Body of pancreas (tissue), 4 donors: Measurements from ENCODE around the gene DEDD2. TPM values are rescaled to one million over a fixed set of nuclear protein-coding genes. Genes with fewer than 3 reads are reported as not detected.

Experiments used
- ATAC-seq: fragments of 150-250 bp; one replicate; pipeline ENCODE4 v1.9.1; 2016
- DNase-seq, 4 donors: peaks; one replicate each; pipeline ENCODE4 v3.0.0-alpha.2; 2019
- H3K27ac ChIP-seq, 4 donors: fragments of 200-600 bp; sonication (generic); 1 replicate in 3 of 4; 2 replicates in 1 of 4; pipeline versions ENCODE4 v1.5.1 to v1.6.1; 2016 to 2019; ENCODE audit warnings: mild to moderate bottlenecking in 1 of 4, mixed read lengths in 1 of 4, moderate library complexity in 1 of 4
- H3K27me3 ChIP-seq, 2 donors: fragments of 200-600 bp; sonication (generic); one replicate each; pipeline ENCODE4 v1.6.0; 2016; ENCODE audit warnings: mild to moderate bottlenecking in 1 of 2
- H3K36me3 ChIP-seq, 2 donors: fragments of 200-600 bp; sonication (generic); replicated peaks in 1 of 2; 2 replicates each; pipeline ENCODE4 v1.5.1; 2016; ENCODE audit warnings: low read depth in 2 of 2; ENCODE audit not compliant: insufficient read depth in 1 of 2
- H3K4me1 ChIP-seq: fragments of 200-600 bp; sonication (generic); one replicate; pipeline ENCODE4 v1.6.0; 2016
- H3K4me3 ChIP-seq, 2 donors: fragments of 200-600 bp; sonication (generic); 1 replicate in 1 of 2; 2 replicates in 1 of 2; pipeline ENCODE4 v1.5.1; 2016 to 2019
- H3K9me3 ChIP-seq, 3 donors: fragments of 200-600 bp; sonication (generic); 1 replicate in 2 of 3; 2 replicates in 1 of 3; pipeline ENCODE4 v1.5.1; 2016
- POLR2A ChIP-seq, 3 donors: fragments of 450-650 bp; IDR thresholded peaks; one replicate each; pipeline ENCODE4 v1.6.1; 2016; ENCODE audit warnings: antibody characterized with exemption in 3 of 3, mild to moderate bottlenecking in 2 of 3
- WGBS, 2 donors: methylation state at CpG; one replicate each; pipeline ENCODE4 v1.1.5; 2017; 5-methylcytosine and 5-hydroxymethylcytosine counted together
- intact Hi-C: fragments of 100-400 bp; cut with DNase I; formaldehyde crosslinking; loops from one replicate; pipeline ENCODE4 v1.15.1; 2023
- total RNA-seq, 2 donors: library from RNA; depleted of rRNA; stranded (reverse); fragments of >200 nt; gene quantifications; one replicate each; pipeline ENCODE4 v1.1.0, GENCODE V29; 2016
- TF ChIP-seq, protein P1 (sequence below), 7 experiments: fragments of 450-650 bp in 4 of 7; fragments of 200-600 bp in 3 of 7; sonication (generic) in 3 of 7; IDR thresholded peaks; one replicate each; pipeline ENCODE4 v1.5.1; 2016 to 2019; ENCODE audit warnings: antibody characterized with exemption in 7 of 7

The DEDD2 gene
- total RNA-seq, 2 donors from 2014 or later = 34.8 to 44.2 TPM

DNA sequence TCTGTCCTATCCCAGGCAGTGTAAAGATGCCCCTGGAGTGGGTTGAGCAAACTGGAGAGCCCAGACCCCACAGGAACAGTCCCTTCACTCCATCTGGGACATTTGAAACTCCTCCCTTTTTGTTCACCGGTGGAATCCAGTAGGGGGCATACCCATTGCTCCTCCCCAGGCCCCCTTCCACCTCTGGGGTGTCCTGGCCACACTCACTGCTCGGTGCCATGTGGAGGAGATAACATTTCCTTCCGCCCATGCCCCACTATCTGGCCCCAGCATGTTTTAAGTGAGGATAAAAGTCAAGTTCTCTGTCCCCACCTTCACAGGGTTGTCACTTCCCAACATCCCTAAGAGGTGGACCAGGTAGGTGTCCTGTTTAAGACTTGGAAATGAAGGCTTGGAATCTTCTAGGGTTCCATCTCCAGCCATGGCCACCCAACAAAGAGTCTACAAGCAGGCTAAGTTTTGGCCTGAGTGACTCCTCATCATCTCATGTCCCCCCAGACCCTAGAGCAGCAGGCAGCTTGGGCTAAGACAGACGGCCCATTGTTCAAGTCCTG is 11.9 kb upstream of the DEDD2 start:
- intact Hi-C loops = no loop called here
- Histone ChIP-seq H3K36me3 (peaks cover 10 to 25% of the 10 kb centered on the region in 2 donors), H3K9me3 (no peaks in the 10 kb centered on the region), H3K27me3 (no peaks in the 10 kb centered on the region), H3K4me3 (no peak overlapping the region), H3K27ac (no peak overlapping the region), H3K4me1 (no peaks in the 10 kb centered on the region)
- ATAC-seq = no peak
- TF ChIP-seq, protein P1, sequence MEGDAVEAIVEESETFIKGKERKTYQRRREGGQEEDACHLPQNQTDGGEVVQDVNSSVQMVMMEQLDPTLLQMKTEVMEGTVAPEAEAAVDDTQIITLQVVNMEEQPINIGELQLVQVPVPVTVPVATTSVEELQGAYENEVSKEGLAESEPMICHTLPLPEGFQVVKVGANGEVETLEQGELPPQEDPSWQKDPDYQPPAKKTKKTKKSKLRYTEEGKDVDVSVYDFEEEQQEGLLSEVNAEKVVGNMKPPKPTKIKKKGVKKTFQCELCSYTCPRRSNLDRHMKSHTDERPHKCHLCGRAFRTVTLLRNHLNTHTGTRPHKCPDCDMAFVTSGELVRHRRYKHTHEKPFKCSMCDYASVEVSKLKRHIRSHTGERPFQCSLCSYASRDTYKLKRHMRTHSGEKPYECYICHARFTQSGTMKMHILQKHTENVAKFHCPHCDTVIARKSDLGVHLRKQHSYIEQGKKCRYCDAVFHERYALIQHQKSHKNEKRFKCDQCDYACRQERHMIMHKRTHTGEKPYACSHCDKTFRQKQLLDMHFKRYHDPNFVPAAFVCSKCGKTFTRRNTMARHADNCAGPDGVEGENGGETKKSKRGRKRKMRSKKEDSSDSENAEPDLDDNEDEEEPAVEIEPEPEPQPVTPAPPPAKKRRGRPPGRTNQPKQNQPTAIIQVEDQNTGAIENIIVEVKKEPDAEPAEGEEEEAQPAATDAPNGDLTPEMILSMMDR (IDR thresholded peaks at IDR 0.05) = no peak
- no peak for TF ChIP-seq POLR2A (IDR thresholded peaks at IDR 0.05)
- WGBS, 2 donors = 64 to 68% methylated on average over 4 of the region's 4 CpGs
- no peak for DNase-seq

DNA sequence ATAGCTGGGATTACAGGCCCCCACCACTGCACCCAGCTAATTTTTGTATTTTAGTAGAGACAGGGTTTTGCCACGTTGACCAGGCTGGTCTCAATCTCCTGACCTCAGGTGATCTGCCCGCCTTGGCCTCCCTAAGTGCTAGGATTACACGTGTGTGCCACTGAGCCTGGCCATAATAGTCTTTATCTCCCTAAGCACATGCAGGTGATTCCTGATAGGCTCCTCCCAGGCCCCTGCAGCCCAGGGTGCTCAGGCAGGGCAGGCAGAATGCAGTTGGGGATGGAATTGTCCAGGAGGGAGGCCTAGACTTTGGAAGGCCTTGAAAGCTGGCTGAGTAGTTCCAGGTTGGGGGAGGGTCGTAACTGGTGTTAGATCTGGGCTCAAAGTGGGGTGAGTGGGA is 11.2 kb upstream of the DEDD2 start:
- WGBS, 2 donors = 65 to 70% methylated on average over 3 to 4 of the region's 4 CpGs
- Histone ChIP-seq H3K4me1 (no peaks in the 10 kb centered on the region), H3K27ac (no peak overlapping the region), H3K27me3 (no peaks in the 10 kb centered on the region), H3K9me3 (no peaks in the 10 kb centered on the region), H3K4me3 (no peak overlapping the region), H3K36me3 (peaks cover 4 to 27% of the 10 kb centered on the region in 2 donors)
- ATAC-seq (no peak), DNase-seq (no peak)
- intact Hi-C loops = no loop called here
- TF ChIP-seq POLR2A (IDR thresholded peaks at IDR 0.05) = no peak
- TF ChIP-seq, protein P1 (IDR thresholded peaks at IDR 0.05) = no peak

DNA sequence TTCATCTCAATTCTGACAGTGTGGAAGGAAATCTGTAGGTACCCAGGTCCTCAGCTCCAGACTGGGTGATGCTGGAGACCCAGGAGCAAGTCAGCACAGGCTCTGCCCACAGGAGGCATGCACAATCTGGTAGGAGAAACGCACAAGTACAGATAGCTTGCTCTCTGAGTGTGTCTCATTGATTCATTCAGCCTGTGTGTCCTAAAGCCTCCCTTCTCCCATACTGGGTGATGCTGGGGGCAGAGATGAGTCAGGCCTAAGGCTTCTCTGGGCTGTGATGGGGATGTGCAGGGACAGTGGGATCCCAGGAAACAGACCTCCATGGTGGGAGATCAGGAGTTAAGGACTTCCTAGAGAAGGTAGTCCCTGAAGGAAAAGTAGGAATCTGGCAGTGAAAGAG is 9.4 kb upstream of the DEDD2 start:
- Histone ChIP-seq H3K27me3 (no peaks in the 10 kb centered on the region), H3K4me1 (no peaks in the 10 kb centered on the region), H3K27ac (no peak overlapping the region), H3K36me3 (peaks cover 4 to 27% of the 10 kb centered on the region in 2 donors), H3K9me3 (no peaks in the 10 kb centered on the region), H3K4me3 (no peak overlapping the region)
- no peak for TF ChIP-seq POLR2A (IDR thresholded peaks at IDR 0.05)
- WGBS, 2 donors = 56% methylated on average over 1 of the region's 1 CpG; no CpG with 5 or more reads in 1 of the 2 donors
- intact Hi-C loops = no loop called here
- DNase-seq (no peak), ATAC-seq (no peak)

GRCh38 chr19:42225718-42226292 is 8.3 kb upstream of the DEDD2 start:
- H3K27ac ChIP-seq = no peak overlapping the region
- TF ChIP-seq POLR2A (IDR thresholded peaks at IDR 0.05) = no peak
- TF ChIP-seq, protein P1 (IDR thresholded peaks at IDR 0.05) = no peak
- WGBS, 2 donors = 96 to 97% methylated on average over 21 to 32 of the region's 33 CpGs
- ATAC-seq (no peak), DNase-seq (no peak)
- peaks cover 9% of the 10 kb centered on the region for H3K4me1 ChIP-seq
- H3K36me3 ChIP-seq = peaks cover 0 to 23% of the 10 kb centered on the region in 2 donors
- H3K9me3 ChIP-seq = no peaks in the 10 kb centered on the region
- no peak overlapping the region for H3K4me3 ChIP-seq
- intact Hi-C loops = no loop called here
- H3K27me3 ChIP-seq = no peaks in the 10 kb centered on the region

- peaks cover 0 to 23% of the 10 kb centered on the region in 2 donors for H3K36me3 ChIP-seq
- TF ChIP-seq, protein P1 (IDR thresholded peaks at IDR 0.05) = no peak
- no peak for TF ChIP-seq POLR2A (IDR thresholded peaks at IDR 0.05)
Observed at GRCh38 chr19:42224940-42225717, 7.7 kb upstream of the DEDD2 start.

More at GRCh38 chr19:42224940-42225717, 7.7 kb upstream of the DEDD2 start:
- Histone ChIP-seq H3K4me3 (no peak overlapping the region), H3K27me3 (no peaks in the 10 kb centered on the region), H3K27ac (no peak overlapping the region), H3K9me3 (no peaks in the 10 kb centered on the region), H3K4me1 (peaks cover 11% of the 10 kb centered on the region)
- ATAC-seq = no peak
- WGBS, 2 donors = 90 to 94% methylated on average over 15 to 37 of the region's 37 CpGs
- DNase-seq = no peak
- intact Hi-C loops = no loop called here
